Thyroid gland (tissue), 4 donors: Measurements from ENCODE around the gene KIR2DL1. TPM values are rescaled to one million over a fixed set of nuclear protein-coding genes. Genes with fewer than 3 reads are reported as not detected.
"Not testable (repeated sequence)": the region's sequence is repeated elsewhere in the genome, so short reads cannot be mapped to it uniquely, and the experiment has no call there.

Experiments
- DNase-seq, 2 donors: peaks; one replicate each; pipeline ENCODE4 v3.0.0-alpha.2; 2019
- H3K27ac ChIP-seq, 3 donors: fragments of 200-600 bp; sonication (generic); 1 replicate in 2 of 3; 2 replicates in 1 of 3; pipeline ENCODE4 v1.5.1; 2016 to 2019; ENCODE audit warnings: mild to moderate bottlenecking in 1 of 3, moderate library complexity in 1 of 3
- H3K27me3 ChIP-seq: fragments of 200-600 bp; sonication (generic); one replicate; pipeline ENCODE4 v1.5.1; 2019
- H3K36me3 ChIP-seq, 2 donors: fragments of 200-600 bp; sonication (generic); one replicate each; pipeline ENCODE4 v1.5.1; 2016 to 2019
- H3K4me1 ChIP-seq, 2 donors: fragments of 200-600 bp; sonication (generic); one replicate each; pipeline ENCODE4 v1.5.1; 2017 to 2019
- H3K4me3 ChIP-seq, 3 donors: fragments of 200-600 bp; sonication (generic); replicated peaks in 1 of 3; 1 replicate in 2 of 3; 2 replicates in 1 of 3; pipeline ENCODE4 v1.5.1; 2016; ENCODE audit warnings: mild to moderate bottlenecking in 1 of 3
- H3K9me3 ChIP-seq: fragments of 200-600 bp; sonication (generic); one replicate; pipeline ENCODE4 v1.5.1; 2017
- CTCF ChIP-seq, 6 experiments: fragments of 200-600 bp in 3 of 6; fragments of 450-650 bp in 3 of 6; sonication (generic) in 3 of 6; IDR thresholded peaks; one replicate each; pipeline ENCODE4 v1.5.1; 2016 to 2019; ENCODE audit warnings: antibody characterized with exemption in 6 of 6, mild to moderate bottlenecking in 2 of 6, inconsistent platforms in 1 of 6, moderate library complexity in 1 of 6
- POLR2A ChIP-seq, 2 donors: fragments of 450-650 bp; IDR thresholded peaks; one replicate each; pipeline ENCODE4 v1.6.1; 2017; ENCODE audit warnings: antibody characterized with exemption in 2 of 2, mild to moderate bottlenecking in 2 of 2, moderate library complexity in 1 of 2
- WGBS, 2 donors: methylation state at CpG; one replicate each; pipeline ENCODE4 v1.1.5; 2017; 5-methylcytosine and 5-hydroxymethylcytosine counted together
- intact Hi-C: fragments of 100-400 bp; cut with DNase I; formaldehyde crosslinking; loops from one replicate; pipeline ENCODE4 v1.15.1; 2023
- total RNA-seq, 4 donors: library from RNA; depleted of rRNA; stranded (reverse); fragments of >200 nt; gene quantifications; one replicate each; pipeline ENCODE4 v1.2.3, GENCODE V29; 2016

KIR2DL1 gene
- total RNA-seq, 4 donors from 2014 or later: not detected

- intact Hi-C loops, H3K27ac ChIP-seq, H3K36me3 ChIP-seq, H3K4me3 ChIP-seq, H3K27me3 ChIP-seq, H3K4me1 ChIP-seq, H3K9me3 ChIP-seq, DNase-seq: not testable (repeated sequence)
- WGBS, 2 donors: 77 to 84% methylated on average over 3 to 4 of the region's 4 CpGs
Measured at GRCh38 chr19:54782916-54783315, 13.3 kb downstream of the KIR2DL1 start.

DNA sequence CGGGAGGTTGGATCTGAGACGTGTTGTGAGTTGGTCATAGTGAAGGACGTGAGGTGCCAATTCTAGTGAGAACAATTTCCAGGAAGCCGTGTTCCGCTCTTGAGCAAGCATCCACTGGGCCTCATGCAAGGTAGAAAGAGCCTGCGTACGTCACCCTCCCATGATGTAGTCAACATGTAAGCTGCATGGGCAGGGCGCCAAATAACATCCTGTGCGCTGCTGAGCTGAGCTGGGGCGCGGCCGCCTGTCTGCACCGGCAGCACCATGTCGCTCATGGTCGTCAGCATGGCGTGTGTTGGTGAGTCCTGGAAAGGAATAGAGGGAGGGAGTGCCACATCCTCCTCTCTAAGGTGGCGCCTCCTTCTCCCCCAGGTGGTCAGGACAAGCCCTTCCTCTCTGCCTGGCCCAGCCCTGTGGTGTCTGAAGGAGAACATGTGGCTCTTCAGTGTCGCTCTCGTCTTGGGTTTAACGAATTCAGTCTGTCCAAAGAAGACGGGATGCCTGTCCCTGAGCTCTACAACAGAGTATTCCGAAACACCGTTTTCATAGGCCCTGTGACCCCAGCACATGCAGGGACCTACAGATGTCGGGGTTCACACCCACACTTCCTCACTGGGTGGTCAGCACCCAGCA is 16.6 kb downstream of the KIR2DL1 start:
- DNase-seq, H3K4me1 ChIP-seq, H3K9me3 ChIP-seq, H3K27ac ChIP-seq, H3K27me3 ChIP-seq, intact Hi-C loops, H3K4me3 ChIP-seq, H3K36me3 ChIP-seq: not testable (repeated sequence)
- 85 to 91% methylated on average over 20 to 24 of the region's 24 CpGs for WGBS, 2 donors

DNA sequence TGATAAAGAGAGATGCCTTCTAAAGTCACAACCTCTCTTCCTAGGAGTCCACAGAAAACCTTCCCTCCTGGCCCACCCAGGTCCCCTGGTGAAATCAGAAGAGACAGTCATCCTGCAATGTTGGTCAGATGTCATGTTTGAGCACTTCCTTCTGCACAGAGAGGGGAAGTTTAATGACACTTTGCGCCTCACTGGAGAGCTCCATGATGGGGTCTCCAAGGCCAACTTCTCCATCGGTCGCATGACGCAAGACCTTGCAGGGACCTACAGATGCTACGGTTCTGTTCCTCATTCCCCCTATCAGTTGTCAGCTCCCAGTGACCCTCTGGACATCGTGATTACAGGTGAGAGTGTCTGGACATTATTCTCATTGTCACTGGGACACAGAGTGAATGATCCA is 18.6 kb downstream of the KIR2DL1 start:
- intact Hi-C loops, DNase-seq: not testable (repeated sequence)
- 73 to 82% methylated on average over 3 to 6 of the region's 6 CpGs for WGBS, 2 donors

DNA sequence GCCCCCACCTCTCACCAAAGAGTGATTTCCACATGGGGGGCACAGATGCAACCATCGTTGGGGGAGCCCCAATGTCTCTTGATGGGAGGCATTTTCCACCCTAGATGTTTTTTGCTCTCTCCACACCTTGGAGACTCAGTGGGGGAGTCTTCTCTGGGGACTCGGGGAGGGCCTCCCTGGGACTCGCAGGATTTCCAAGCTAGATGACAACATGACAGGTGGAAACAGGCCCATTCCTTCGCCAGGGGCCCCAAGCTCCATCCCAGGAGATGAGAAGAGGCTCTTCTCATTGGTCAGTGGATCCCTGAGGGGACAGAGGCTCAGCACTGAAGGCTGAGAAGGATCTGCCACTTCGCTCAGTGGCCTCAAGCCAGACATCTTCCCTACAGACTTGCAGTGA is 21.1 kb downstream of the KIR2DL1 start:
- Histone ChIP-seq H3K4me3 (no peak overlapping the region), H3K36me3 (no peaks in the 10 kb centered on the region), H3K27ac (no peak overlapping the region), H3K27me3 (no peaks in the 10 kb centered on the region), H3K4me1 (no peaks in the 10 kb centered on the region), H3K9me3 (no peaks in the 10 kb centered on the region)
- TF ChIP-seq CTCF (IDR thresholded peaks at IDR 0.05): no peak
- no peak for TF ChIP-seq POLR2A (IDR thresholded peaks at IDR 0.05)
- DNase-seq: no peak
- intact Hi-C loops: no loop called here
- 58 to 62% methylated on average over 5 of the region's 5 CpGs for WGBS, 2 donors

More for the DNA sequence above, 18.6 kb downstream of the KIR2DL1 start:
- H3K27ac ChIP-seq, H3K36me3 ChIP-seq, H3K27me3 ChIP-seq, H3K4me1 ChIP-seq, H3K4me3 ChIP-seq, H3K9me3 ChIP-seq: not testable (repeated sequence)

- no peak for DNase-seq
- no peak for TF ChIP-seq POLR2A (IDR thresholded peaks at IDR 0.05)
- no peak for TF ChIP-seq CTCF (IDR thresholded peaks at IDR 0.05)
- WGBS, 2 donors: 73 to 76% methylated on average over 6 of the region's 6 CpGs
- intact Hi-C loops: no loop called here
- Histone ChIP-seq H3K27ac (no peak overlapping the region), H3K9me3 (no peaks in the 10 kb centered on the region), H3K36me3 (no peaks in the 10 kb centered on the region), H3K27me3 (no peaks in the 10 kb centered on the region), H3K4me3 (no peak overlapping the region), H3K4me1 (no peaks in the 10 kb centered on the region)
Measured at GRCh38 chr19:54791476-54791875, 21.9 kb downstream of the KIR2DL1 start.

DNA sequence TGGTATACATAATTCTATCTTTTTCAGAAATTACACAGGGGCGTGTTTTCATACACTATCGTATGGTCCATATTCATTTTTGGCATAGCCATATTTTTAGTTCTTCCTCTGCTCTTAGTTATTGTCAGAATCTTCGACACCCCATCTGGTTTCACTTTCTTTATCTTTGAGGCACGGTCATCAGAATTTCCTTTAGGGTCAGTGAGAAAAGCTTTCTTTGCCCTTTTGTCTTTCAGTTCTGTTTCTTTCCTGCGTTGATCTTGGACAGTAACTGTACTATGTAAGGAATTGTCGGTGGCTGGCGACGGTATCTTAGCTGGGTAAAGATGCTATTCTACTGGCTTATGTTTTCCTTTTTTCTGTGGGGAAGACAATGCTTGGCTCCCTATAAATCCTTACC is 23.2 kb downstream of the KIR2DL1 start:
- Histone ChIP-seq H3K9me3 (no peaks in the 10 kb centered on the region), H3K27ac (no peak overlapping the region), H3K4me1 (no peaks in the 10 kb centered on the region), H3K4me3 (no peak overlapping the region), H3K27me3 (no peaks in the 10 kb centered on the region), H3K36me3 (no peaks in the 10 kb centered on the region)
- no peak for DNase-seq
- TF ChIP-seq POLR2A (IDR thresholded peaks at IDR 0.05) (no peak), CTCF (IDR thresholded peaks at IDR 0.05) (no peak)
- intact Hi-C loops: no loop called here
- WGBS, 2 donors: 60 to 62% methylated on average over 8 of the region's 8 CpGs

DNA sequence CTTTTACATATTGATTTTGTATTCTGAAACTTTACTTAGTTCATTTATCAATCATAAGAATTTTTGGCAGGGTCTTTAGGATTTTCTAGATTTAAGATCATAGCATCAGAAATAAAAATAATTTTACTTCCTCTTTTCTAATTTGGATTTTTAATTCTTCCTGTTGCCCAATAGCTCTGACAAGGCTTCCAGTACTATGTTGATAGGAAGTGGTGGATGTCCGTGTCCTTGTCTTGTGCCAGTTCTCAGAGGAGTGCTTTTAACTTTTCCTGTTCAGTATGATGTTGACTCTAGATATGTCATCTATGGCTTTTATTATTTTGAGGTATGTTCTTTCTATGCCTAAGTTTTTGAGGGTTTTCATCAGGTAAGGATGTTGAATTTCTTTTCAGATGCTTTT is 26.2 kb downstream of the KIR2DL1 start:
- Histone ChIP-seq H3K4me3 (no peak overlapping the region), H3K9me3 (no peaks in the 10 kb centered on the region), H3K27ac (peak overlapping the region in 1 of 3 donors; percentile 19), H3K4me1 (no peaks in the 10 kb centered on the region), H3K27me3 (no peaks in the 10 kb centered on the region), H3K36me3 (no peaks in the 10 kb centered on the region)
- no peak for TF ChIP-seq POLR2A (IDR thresholded peaks at IDR 0.05)
- no peak for TF ChIP-seq CTCF (IDR thresholded peaks at IDR 0.05)
- WGBS, 2 donors: 59 to 70% methylated on average over 1 of the region's 1 CpG
- DNase-seq: no peak
- intact Hi-C loops: no loop called here
